Epithelial cell of proximal tubule (primary cell): ENCODE measurements around the gene NTMT1. TPM values are rescaled to one million over a fixed set of nuclear protein-coding genes. Genes with fewer than 3 reads are reported as not detected.

Experiments used
- DNase-seq: peaks from one replicate; pipeline ENCODE4 v3.0.0-alpha.2; 2011; ENCODE audit warnings: low read depth
- H3K4me3 ChIP-seq: 2 replicates; pipeline ENCODE4 v1.5.1; 2011; ENCODE audit warnings: low read depth, mild to moderate bottlenecking, low read length
- CTCF ChIP-seq: conservative IDR thresholded peaks from 2 replicates; pipeline ENCODE4 v1.5.1; 2012; ENCODE audit warnings: low read depth, mild to moderate bottlenecking, low read length
- total RNA-seq: library from RNA; depleted of rRNA; stranded (reverse); fragments of >200 nt; gene quantifications from 2 replicates; pipeline ENCODE4 v1.2.3, GENCODE V29; 2015

NTMT1 gene
- total RNA-seq, 1 donor from 2014 or later, result 37.9 TPM

- DNase-seq, result no peak
- TF ChIP-seq CTCF, result no peak
- H3K4me3 ChIP-seq, result no peak overlapping the region
Observed at GRCh38 chr9:129639034-129639630, 13.2 kb downstream of the NTMT1 start.

GRCh38 chr9:129639756-129640085, 13.8 kb downstream of the NTMT1 start:
- peak overlapping the region; percentile 98 for H3K4me3 ChIP-seq
- DNase-seq, result no peak
- TF ChIP-seq CTCF, result no peak

GRCh38 chr9:129640086-129640870, 14.3 kb downstream of the NTMT1 start:
- peak overlapping the region; percentile 98 for H3K4me3 ChIP-seq
- TF ChIP-seq CTCF, result no peak
- peak; percentile 69 for DNase-seq

- no peak for TF ChIP-seq CTCF
- no peak for DNase-seq
- H3K4me3 ChIP-seq, result peak overlapping the region; percentile 98
Observed at GRCh38 chr9:129640871-129641749, 15.1 kb downstream of the NTMT1 start.

- no peak for DNase-seq
- peak; percentile 78 for TF ChIP-seq CTCF
- peak within 1 kb of the TSS; percentile 98 for H3K4me3 ChIP-seq
Observed at GRCh38 chr9:129641750-129642585, 16.0 kb downstream of the NTMT1 start, which contains the start of gene ASB6. Gene ASB6 (minus strand): TSS chr9:129642151. CDS start chr9:129641999, 152 bp downstream.

- no peak for DNase-seq
- no peak overlapping the region for H3K4me3 ChIP-seq
- TF ChIP-seq CTCF, result no peak
Observed at GRCh38 chr9:129643706-129644105, 17.7 kb downstream of the NTMT1 start.
